ENCODE results near the gene C7orf33. TPM values are rescaled to one million over a fixed set of nuclear protein-coding genes. Genes with fewer than 3 reads are reported as not detected.

The C7orf33 gene, protein sequence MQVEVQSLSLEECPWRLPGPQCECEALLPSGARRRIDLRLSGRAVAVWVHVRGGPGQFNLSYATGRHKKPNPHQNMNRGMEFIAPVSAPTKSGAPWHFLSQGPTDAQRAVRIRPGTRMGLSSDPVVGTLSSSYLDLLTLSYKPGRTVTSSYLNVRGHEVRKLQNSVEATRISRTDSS
- total RNA-seq (ENCODE audit: low replicate concordance) = not detected in 2 replicates

DNA sequence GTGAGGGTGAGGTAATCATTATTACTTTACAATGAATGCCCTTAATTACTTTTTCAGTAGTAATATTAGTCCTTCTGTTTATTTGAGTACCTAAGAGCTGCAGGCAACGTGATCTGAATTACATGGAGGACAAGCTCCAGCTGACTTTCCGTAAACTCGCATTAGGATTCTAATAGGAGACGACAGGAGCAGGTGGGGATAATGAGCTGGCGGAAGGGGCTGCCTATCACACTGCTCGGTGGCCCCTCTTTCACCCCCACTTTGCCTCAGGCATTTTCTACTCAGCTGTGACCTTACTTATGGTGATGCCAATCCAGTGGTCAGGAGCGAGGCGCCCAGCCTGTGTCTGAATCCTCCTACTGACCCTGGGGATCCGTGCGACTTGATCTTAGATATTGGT lies at the start of gene C7orf33:
Gene C7orf33, plus strand, starts transcription at position 296 of the 400 bp plus-strand sequence. CDS start 160 bp downstream, outside the sequence.
- TF ChIP-seq, protein P1, sequence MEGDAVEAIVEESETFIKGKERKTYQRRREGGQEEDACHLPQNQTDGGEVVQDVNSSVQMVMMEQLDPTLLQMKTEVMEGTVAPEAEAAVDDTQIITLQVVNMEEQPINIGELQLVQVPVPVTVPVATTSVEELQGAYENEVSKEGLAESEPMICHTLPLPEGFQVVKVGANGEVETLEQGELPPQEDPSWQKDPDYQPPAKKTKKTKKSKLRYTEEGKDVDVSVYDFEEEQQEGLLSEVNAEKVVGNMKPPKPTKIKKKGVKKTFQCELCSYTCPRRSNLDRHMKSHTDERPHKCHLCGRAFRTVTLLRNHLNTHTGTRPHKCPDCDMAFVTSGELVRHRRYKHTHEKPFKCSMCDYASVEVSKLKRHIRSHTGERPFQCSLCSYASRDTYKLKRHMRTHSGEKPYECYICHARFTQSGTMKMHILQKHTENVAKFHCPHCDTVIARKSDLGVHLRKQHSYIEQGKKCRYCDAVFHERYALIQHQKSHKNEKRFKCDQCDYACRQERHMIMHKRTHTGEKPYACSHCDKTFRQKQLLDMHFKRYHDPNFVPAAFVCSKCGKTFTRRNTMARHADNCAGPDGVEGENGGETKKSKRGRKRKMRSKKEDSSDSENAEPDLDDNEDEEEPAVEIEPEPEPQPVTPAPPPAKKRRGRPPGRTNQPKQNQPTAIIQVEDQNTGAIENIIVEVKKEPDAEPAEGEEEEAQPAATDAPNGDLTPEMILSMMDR (IDR thresholded peaks at IDR 0.05; ENCODE audit: insufficient read depth, low read length) = no peak
- no peak within 1 kb of the TSS for H3K4me3 ChIP-seq (ENCODE audit: low read depth, low read length)
- no peak for DNase-seq (ENCODE audit: low read depth)

DNA sequence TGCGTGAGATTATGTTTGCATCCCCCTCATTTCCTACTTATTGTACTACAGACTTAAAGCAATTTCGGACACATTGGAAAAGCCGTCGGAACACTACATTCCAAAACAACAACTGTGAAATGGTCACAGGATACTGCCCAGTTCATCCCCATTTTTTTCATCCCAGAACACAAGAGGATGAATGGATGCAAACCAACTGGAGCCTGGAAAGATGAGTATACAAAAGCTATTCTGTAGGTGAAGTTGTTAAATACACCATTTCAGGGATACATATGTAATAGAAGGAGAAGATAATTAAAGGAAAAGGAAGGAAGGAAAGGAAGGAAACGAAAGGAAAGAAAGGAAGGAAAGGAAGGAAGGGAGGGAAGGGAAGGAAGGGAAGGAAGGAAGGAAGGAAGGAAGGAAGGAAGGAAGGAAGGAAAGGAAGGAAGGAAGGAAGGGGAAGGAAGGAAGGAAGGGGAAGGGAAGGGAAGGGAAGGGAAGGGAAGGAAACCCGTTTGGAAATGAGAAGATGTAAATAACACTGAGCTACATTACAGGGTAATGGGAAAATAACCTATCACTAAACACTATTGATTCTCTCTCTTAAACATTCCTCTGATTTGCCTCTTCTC lies 48.6 kb upstream of the C7orf33 start:
- TF ChIP-seq, protein P1 (IDR thresholded peaks at IDR 0.05; ENCODE audit: insufficient read depth, low read length) = no peak
- DNase-seq (ENCODE audit: low read depth) = no peak
- H3K4me3 ChIP-seq (ENCODE audit: low read depth, low read length) = no peak overlapping the region

DNA sequence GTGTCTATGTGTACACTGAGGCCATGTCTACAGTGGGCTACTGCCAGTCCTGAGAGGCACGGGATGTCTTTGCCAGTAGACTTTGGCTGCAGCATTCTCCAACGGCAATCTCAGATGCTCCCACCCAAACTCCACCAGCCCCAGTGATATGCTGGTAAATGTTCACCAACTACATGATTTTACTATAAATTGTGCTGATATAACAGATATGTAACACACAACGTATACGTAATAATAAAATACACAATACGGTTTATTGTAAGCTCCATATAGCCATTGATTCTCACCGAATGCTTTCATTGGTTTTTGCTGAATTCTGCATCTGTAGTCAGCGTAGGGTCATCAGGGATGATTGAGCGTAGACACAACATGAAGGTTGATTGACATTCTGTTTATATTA lies 47.3 kb upstream of the C7orf33 start:
- H3K4me3 ChIP-seq (ENCODE audit: low read depth, low read length) = no peak overlapping the region
- DNase-seq (ENCODE audit: low read depth) = no peak
- TF ChIP-seq, protein P1 (IDR thresholded peaks at IDR 0.05; ENCODE audit: insufficient read depth, low read length) = no peak

DNA sequence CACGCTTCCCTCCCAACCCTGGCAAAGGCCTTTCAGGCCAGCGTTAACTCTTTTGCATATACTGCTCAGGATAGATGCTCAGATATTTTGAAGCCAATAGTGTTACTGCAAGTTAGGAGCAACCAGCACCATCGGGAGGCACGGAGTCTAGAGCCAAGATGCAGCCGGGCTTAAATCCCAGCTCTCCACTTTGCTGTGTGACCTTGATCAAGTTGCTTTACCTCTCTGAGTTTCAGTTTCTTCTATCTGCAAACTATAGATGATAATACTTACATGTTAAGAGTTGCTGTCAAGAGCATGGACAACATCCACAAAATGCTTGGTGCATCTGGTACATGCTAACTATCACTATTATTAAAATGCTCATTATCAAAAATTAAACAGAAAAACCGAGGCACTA lies 45.4 kb upstream of the C7orf33 start:
- no peak overlapping the region for H3K4me3 ChIP-seq (ENCODE audit: low read depth, low read length)
- TF ChIP-seq, protein P1 (IDR thresholded peaks at IDR 0.05; ENCODE audit: insufficient read depth, low read length) = no peak
- no peak for DNase-seq (ENCODE audit: low read depth)

DNA sequence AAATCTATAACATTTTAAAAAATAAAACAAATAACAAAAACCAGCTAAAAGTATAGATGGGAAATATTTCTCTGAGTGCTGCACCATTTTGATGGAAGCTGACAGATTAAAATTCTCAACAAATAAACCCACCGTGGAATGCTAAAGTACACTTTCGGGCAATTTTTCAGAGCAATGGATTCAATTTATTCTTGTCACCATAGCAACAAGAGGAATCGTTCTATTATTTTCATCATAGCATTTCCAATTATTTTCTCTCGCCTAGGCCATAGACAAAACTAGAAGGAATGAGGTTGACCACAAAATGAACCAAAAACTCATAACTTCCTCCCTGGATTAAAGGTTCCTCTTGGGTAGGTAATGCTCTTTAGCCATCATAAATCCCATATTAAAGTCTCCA lies 44.6 kb upstream of the C7orf33 start:
- TF ChIP-seq, protein P1 (IDR thresholded peaks at IDR 0.05; ENCODE audit: insufficient read depth, low read length) = no peak
- H3K4me3 ChIP-seq (ENCODE audit: low read depth, low read length) = no peak overlapping the region
- DNase-seq (ENCODE audit: low read depth) = no peak

DNA sequence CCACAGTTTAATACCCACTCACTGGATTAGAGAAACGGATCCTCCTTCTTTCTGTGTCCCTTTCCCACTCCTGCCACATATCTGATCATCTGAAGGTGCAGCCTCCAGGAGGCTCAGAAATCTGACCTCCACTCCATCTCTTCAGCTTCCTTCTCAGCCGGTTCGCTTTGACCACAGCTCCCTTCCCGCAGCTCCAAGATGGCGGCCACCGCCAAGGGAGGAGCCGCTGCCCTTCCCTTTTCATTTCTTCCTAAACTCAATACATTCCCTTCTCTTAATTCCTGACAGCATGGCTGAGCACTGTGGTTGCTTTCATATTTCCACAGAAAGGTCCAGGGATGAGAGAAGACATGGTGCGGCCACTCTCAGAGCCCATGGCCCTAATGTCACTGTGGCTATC lies 43.7 kb upstream of the C7orf33 start:
- TF ChIP-seq, protein P1 (IDR thresholded peaks at IDR 0.05; ENCODE audit: insufficient read depth, low read length) = no peak
- no peak overlapping the region for H3K4me3 ChIP-seq (ENCODE audit: low read depth, low read length)
- no peak for DNase-seq (ENCODE audit: low read depth)
